ENCODE measurements around the gene SLC16A2. TPM values are rescaled to one million over a fixed set of nuclear protein-coding genes. Genes with fewer than 3 reads are reported as not detected.

SLC16A2 gene
- polyA plus RNA-seq, 3 donors, result not detected

GRCh38 chrX:74383611-74384010 lies 37.7 kb upstream of the SLC16A2 start:
- Histone ChIP-seq H3K27ac (ENCODE audit: low read depth in 1 of 2, low read length in 2 of 2) (no peak overlapping the region), H3K4me1 (ENCODE audit: control insufficient read depth in 1 of 2, insufficient read depth in 2 of 2, low read length in 2 of 2) (peaks cover 22 to 26% of the 10 kb centered on the region in 2 donors), H2AFZ (ENCODE audit: insufficient read depth, low read depth, low read length, poor library complexity, severe bottlenecking) (no peak overlapping the region), H4K20me1 (ENCODE audit: insufficient read depth, low read length) (no peaks in the 10 kb centered on the region), H3K9ac (ENCODE audit: insufficient read depth, low read length, poor library complexity, severe bottlenecking) (no peak overlapping the region), H3K4me3 (replicated peaks in 1 of 3; ENCODE audit: low read depth in 2 of 3, low read length in 3 of 3) (no peak overlapping the region), H3K4me2 (replicated peaks; ENCODE audit: extremely low read depth, low read length, poor library complexity, severe bottlenecking) (no peak overlapping the region), H3K79me2 (ENCODE audit: insufficient read depth, low read length) (no peaks in the 10 kb centered on the region), H3K27me3 (ENCODE audit: control insufficient read depth in 2 of 2, insufficient read depth in 2 of 2, low read length in 2 of 2) (no peaks in the 10 kb centered on the region), H3K9me3 (replicated peaks in 1 of 2; ENCODE audit: control insufficient read depth in 1 of 2, insufficient read depth in 1 of 2, low read length in 2 of 2) (no peaks in the 10 kb centered on the region), H3K36me3 (replicated peaks in 1 of 2; ENCODE audit: control insufficient read depth in 1 of 2, insufficient read depth in 2 of 2, low read length in 2 of 2) (no peaks in the 10 kb centered on the region)
- no peak for TF ChIP-seq CTCF (IDR thresholded peaks at IDR 0.05)
- Mint-ChIP-seq H3K36me3 (no peaks in the 10 kb centered on the region), H3K27ac (no peak overlapping the region), H3K4me1 (peaks cover 18% of the 10 kb centered on the region), H3K27me3 (ENCODE audit: low read depth in 3 of 3) (peaks cover 0 to 7% (median 2%) of the 10 kb centered on the region in 3 donors), H3K9me3 (peaks cover 0 to 2% (median 0%) of the 10 kb centered on the region in 7 donors), H3K4me3 (no peak overlapping the region)
- DNase-seq, result no peak
- intact Hi-C loops (cut with micrococcal nuclease), result no loop called here
- no CpG with 5 or more reads among the region's 2 CpGs for WGBS (ENCODE audit: insufficient coverage)

- H3K4me3 ChIP-seq (replicated peaks in 1 of 3; ENCODE audit: low read depth in 2 of 3, low read length in 3 of 3), result no peak overlapping the region
- H3K9ac ChIP-seq (ENCODE audit: insufficient read depth, low read length, poor library complexity, severe bottlenecking), result no peak overlapping the region
- Mint-ChIP-seq H3K27ac (no peak overlapping the region), H3K27me3 (ENCODE audit: low read depth in 3 of 3) (peaks cover 3 to 7% (median 6%) of the 10 kb centered on the region in 3 donors), H3K36me3 (no peaks in the 10 kb centered on the region), H3K9me3 (no peaks in the 10 kb centered on the region), H3K4me1 (no peaks in the 10 kb centered on the region), H3K4me3 (no peak overlapping the region)
- H3K4me2 ChIP-seq (replicated peaks; ENCODE audit: extremely low read depth, low read length, poor library complexity, severe bottlenecking), result no peak overlapping the region
- no peaks in the 10 kb centered on the region for H3K4me1 ChIP-seq (ENCODE audit: control insufficient read depth in 1 of 2, insufficient read depth in 2 of 2, low read length in 2 of 2)
- H3K79me2 ChIP-seq (ENCODE audit: insufficient read depth, low read length), result no peaks in the 10 kb centered on the region
- no peaks in the 10 kb centered on the region for H3K27me3 ChIP-seq (ENCODE audit: control insufficient read depth in 2 of 2, insufficient read depth in 2 of 2, low read length in 2 of 2)
- no peaks in the 10 kb centered on the region for H3K36me3 ChIP-seq (replicated peaks in 1 of 2; ENCODE audit: control insufficient read depth in 1 of 2, insufficient read depth in 2 of 2, low read length in 2 of 2)
- H4K20me1 ChIP-seq (ENCODE audit: insufficient read depth, low read length), result no peaks in the 10 kb centered on the region
- no peak for TF ChIP-seq CTCF (IDR thresholded peaks at IDR 0.05)
- no CpG with 5 or more reads among the region's 2 CpGs for WGBS (ENCODE audit: insufficient coverage)
- no peak overlapping the region for H3K27ac ChIP-seq (ENCODE audit: low read depth in 1 of 2, low read length in 2 of 2)
- H2AFZ ChIP-seq (ENCODE audit: insufficient read depth, low read depth, low read length, poor library complexity, severe bottlenecking), result no peak overlapping the region
- DNase-seq, result no peak
- intact Hi-C loops (cut with micrococcal nuclease), result no loop called here
- H3K9me3 ChIP-seq (replicated peaks in 1 of 2; ENCODE audit: control insufficient read depth in 1 of 2, insufficient read depth in 1 of 2, low read length in 2 of 2), result no peaks in the 10 kb centered on the region
Observed at GRCh38 chrX:74389016-74389722, 32.1 kb upstream of the SLC16A2 start.

Measured in CD14-positive monocyte (primary cell).